Measurements from ENCODE around the gene GJB1. TPM values are rescaled to one million over a fixed set of nuclear protein-coding genes. Genes with fewer than 3 reads are reported as not detected.
A peak's percentile ranks its signal among the peaks of the same experiment; 100 is the strongest.

The GJB1 gene
- total RNA-seq, 1 experiment from 2014 or later = not detected

GRCh38 chrX:71236836-71237235, 13.8 kb downstream of the GJB1 start:
- Histone ChIP-seq H3K36me3 (ENCODE audit: insufficient read depth, low read length) (no peaks in the 10 kb centered on the region), H4K20me1 (ENCODE audit: insufficient read depth, low read depth, low read length) (no peaks in the 10 kb centered on the region), H3K27ac (ENCODE audit: low read length) (no peak overlapping the region), H3K4me2 (ENCODE audit: low read depth, low read length, poor library complexity, severe bottlenecking) (no peak overlapping the region), H3K9me2 (replicated peaks; ENCODE audit: insufficient read depth, low read length) (no peaks in the 10 kb centered on the region), H3K79me2 (ENCODE audit: low read length) (no peaks in the 10 kb centered on the region), H3K4me1 (ENCODE audit: low read length) (no peaks in the 10 kb centered on the region), H3K9me3 (ENCODE audit: low read length) (no peaks in the 10 kb centered on the region), H3K4me3 (ENCODE audit: low read length) (no peak overlapping the region), H3K9ac (ENCODE audit: low read length) (no peak overlapping the region), H3K27me3 (ENCODE audit: low read length) (no peaks in the 10 kb centered on the region), H2AFZ (ENCODE audit: low read length) (no peak overlapping the region)
- DNase-seq = no peak

- H3K27me3 ChIP-seq (ENCODE audit: low read length) = no peaks in the 10 kb centered on the region
- no peak for DNase-seq
- no peaks in the 10 kb centered on the region for H3K9me2 ChIP-seq (replicated peaks; ENCODE audit: insufficient read depth, low read length)
- no peak overlapping the region for H3K4me3 ChIP-seq (ENCODE audit: low read length)
- no peak overlapping the region for H2AFZ ChIP-seq (ENCODE audit: low read length)
- H3K4me1 ChIP-seq (ENCODE audit: low read length) = no peaks in the 10 kb centered on the region
- no peak overlapping the region for H3K9ac ChIP-seq (ENCODE audit: low read length)
- no peaks in the 10 kb centered on the region for H3K9me3 ChIP-seq (ENCODE audit: low read length)
- H3K4me2 ChIP-seq (ENCODE audit: low read depth, low read length, poor library complexity, severe bottlenecking) = no peak overlapping the region
- no peak overlapping the region for H3K27ac ChIP-seq (ENCODE audit: low read length)
- H4K20me1 ChIP-seq (ENCODE audit: insufficient read depth, low read depth, low read length) = no peaks in the 10 kb centered on the region
- H3K79me2 ChIP-seq (ENCODE audit: low read length) = no peaks in the 10 kb centered on the region
- no peaks in the 10 kb centered on the region for H3K36me3 ChIP-seq (ENCODE audit: insufficient read depth, low read length)
Observed at GRCh38 chrX:71239781-71240180, 16.8 kb downstream of the GJB1 start.

- H3K36me3 ChIP-seq (ENCODE audit: insufficient read depth, low read length) = no peaks in the 10 kb centered on the region
Observed at GRCh38 chrX:71241301-71241700, 18.3 kb downstream of the GJB1 start.

GRCh38 chrX:71244359-71245128, 21.5 kb downstream of the GJB1 start:
- Histone ChIP-seq H3K4me1 (ENCODE audit: low read length) (no peaks in the 10 kb centered on the region), H3K4me2 (ENCODE audit: low read depth, low read length, poor library complexity, severe bottlenecking) (no peak overlapping the region), H2AFZ (ENCODE audit: low read length) (no peak overlapping the region), H4K20me1 (ENCODE audit: insufficient read depth, low read depth, low read length) (no peaks in the 10 kb centered on the region), H3K9me2 (replicated peaks; ENCODE audit: insufficient read depth, low read length) (no peaks in the 10 kb centered on the region), H3K4me3 (ENCODE audit: low read length) (no peak overlapping the region), H3K9ac (ENCODE audit: low read length) (no peak overlapping the region), H3K27me3 (ENCODE audit: low read length) (no peaks in the 10 kb centered on the region), H3K27ac (ENCODE audit: low read length) (no peak overlapping the region), H3K9me3 (ENCODE audit: low read length) (no peaks in the 10 kb centered on the region), H3K36me3 (ENCODE audit: insufficient read depth, low read length) (no peaks in the 10 kb centered on the region), H3K79me2 (ENCODE audit: low read length) (no peaks in the 10 kb centered on the region)
- DNase-seq = no peak

More at GRCh38 chrX:71241301-71241700, 18.3 kb downstream of the GJB1 start:
- Histone ChIP-seq H3K9ac (ENCODE audit: low read length) (no peak overlapping the region), H3K4me1 (ENCODE audit: low read length) (no peaks in the 10 kb centered on the region), H3K4me2 (ENCODE audit: low read depth, low read length, poor library complexity, severe bottlenecking) (no peak overlapping the region), H2AFZ (ENCODE audit: low read length) (no peak overlapping the region), H3K27me3 (ENCODE audit: low read length) (no peaks in the 10 kb centered on the region), H3K4me3 (ENCODE audit: low read length) (no peak overlapping the region), H3K9me3 (ENCODE audit: low read length) (no peaks in the 10 kb centered on the region), H3K79me2 (ENCODE audit: low read length) (no peaks in the 10 kb centered on the region), H4K20me1 (ENCODE audit: insufficient read depth, low read depth, low read length) (no peaks in the 10 kb centered on the region), H3K27ac (ENCODE audit: low read length) (no peak overlapping the region), H3K9me2 (replicated peaks; ENCODE audit: insufficient read depth, low read length) (no peaks in the 10 kb centered on the region)
- DNase-seq = no peak

GRCh38 chrX:71245159-71245558, 22.1 kb downstream of the GJB1 start:
- DNase-seq = no peak
- Histone ChIP-seq H3K9ac (ENCODE audit: low read length) (no peak overlapping the region), H3K9me2 (replicated peaks; ENCODE audit: insufficient read depth, low read length) (no peaks in the 10 kb centered on the region), H3K36me3 (ENCODE audit: insufficient read depth, low read length) (no peaks in the 10 kb centered on the region), H3K4me1 (ENCODE audit: low read length) (no peaks in the 10 kb centered on the region), H3K4me3 (ENCODE audit: low read length) (no peak overlapping the region), H3K79me2 (ENCODE audit: low read length) (no peaks in the 10 kb centered on the region), H3K4me2 (ENCODE audit: low read depth, low read length, poor library complexity, severe bottlenecking) (no peak overlapping the region), H2AFZ (ENCODE audit: low read length) (no peak overlapping the region), H4K20me1 (ENCODE audit: insufficient read depth, low read depth, low read length) (no peaks in the 10 kb centered on the region), H3K27me3 (ENCODE audit: low read length) (no peaks in the 10 kb centered on the region), H3K27ac (ENCODE audit: low read length) (no peak overlapping the region), H3K9me3 (ENCODE audit: low read length) (no peaks in the 10 kb centered on the region)

GRCh38 chrX:71250841-71251240, 27.8 kb downstream of the GJB1 start:
- no peaks in the 10 kb centered on the region for H4K20me1 ChIP-seq (ENCODE audit: insufficient read depth, low read depth, low read length)
- no peaks in the 10 kb centered on the region for H3K9me3 ChIP-seq (ENCODE audit: low read length)
- no peaks in the 10 kb centered on the region for H3K27me3 ChIP-seq (ENCODE audit: low read length)
- H3K36me3 ChIP-seq (ENCODE audit: insufficient read depth, low read length) = no peaks in the 10 kb centered on the region
- peaks cover 16% of the 10 kb centered on the region for H3K79me2 ChIP-seq (ENCODE audit: low read length)
- no peak overlapping the region for H3K4me3 ChIP-seq (ENCODE audit: low read length)
- DNase-seq = no peak
- H3K4me1 ChIP-seq (ENCODE audit: low read length) = peaks cover 17% of the 10 kb centered on the region
- no peak overlapping the region for H2AFZ ChIP-seq (ENCODE audit: low read length)
- H3K9me2 ChIP-seq (replicated peaks; ENCODE audit: insufficient read depth, low read length) = no peaks in the 10 kb centered on the region
- no peak overlapping the region for H3K9ac ChIP-seq (ENCODE audit: low read length)
- H3K4me2 ChIP-seq (ENCODE audit: low read depth, low read length, poor library complexity, severe bottlenecking) = no peak overlapping the region
- no peak overlapping the region for H3K27ac ChIP-seq (ENCODE audit: low read length)

GRCh38 chrX:71251466-71251973, 28.5 kb downstream of the GJB1 start:
- no peaks in the 10 kb centered on the region for H3K27me3 ChIP-seq (ENCODE audit: low read length)
- H2AFZ ChIP-seq (ENCODE audit: low read length) = no peak overlapping the region
- H3K79me2 ChIP-seq (ENCODE audit: low read length) = peaks cover 19% of the 10 kb centered on the region
- no peak overlapping the region for H3K4me2 ChIP-seq (ENCODE audit: low read depth, low read length, poor library complexity, severe bottlenecking)
- no peaks in the 10 kb centered on the region for H3K36me3 ChIP-seq (ENCODE audit: insufficient read depth, low read length)
- no peak for DNase-seq
- H3K4me3 ChIP-seq (ENCODE audit: low read length) = no peak overlapping the region
- H3K9me3 ChIP-seq (ENCODE audit: low read length) = no peaks in the 10 kb centered on the region
- H3K9ac ChIP-seq (ENCODE audit: low read length) = no peak overlapping the region
- H3K27ac ChIP-seq (ENCODE audit: low read length) = no peak overlapping the region
- no peaks in the 10 kb centered on the region for H4K20me1 ChIP-seq (ENCODE audit: insufficient read depth, low read depth, low read length)
- H3K4me1 ChIP-seq (ENCODE audit: low read length) = peaks cover 21% of the 10 kb centered on the region
- no peaks in the 10 kb centered on the region for H3K9me2 ChIP-seq (replicated peaks; ENCODE audit: insufficient read depth, low read length)

- Histone ChIP-seq H3K4me2 (ENCODE audit: low read depth, low read length, poor library complexity, severe bottlenecking) (peak overlapping the region; percentile 81), H3K36me3 (ENCODE audit: insufficient read depth, low read length) (no peaks in the 10 kb centered on the region), H2AFZ (ENCODE audit: low read length) (no peak overlapping the region), H3K9me2 (replicated peaks; ENCODE audit: insufficient read depth, low read length) (no peaks in the 10 kb centered on the region), H3K4me1 (ENCODE audit: low read length) (peaks cover 21% of the 10 kb centered on the region), H3K27me3 (ENCODE audit: low read length) (no peaks in the 10 kb centered on the region), H3K27ac (ENCODE audit: low read length) (no peak overlapping the region), H4K20me1 (ENCODE audit: insufficient read depth, low read depth, low read length) (no peaks in the 10 kb centered on the region), H3K4me3 (ENCODE audit: low read length) (peak overlapping the region; percentile 97), H3K9ac (ENCODE audit: low read length) (peak overlapping the region; percentile 91; the same call in 1 of the 2 replicates), H3K79me2 (ENCODE audit: low read length) (peaks cover 19% of the 10 kb centered on the region), H3K9me3 (ENCODE audit: low read length) (no peaks in the 10 kb centered on the region)
- DNase-seq = no peak
Observed at GRCh38 chrX:71252221-71252620, 29.2 kb downstream of the GJB1 start.

Data from Karpas-422 (cell line).